Cardiac fibroblast (primary cell): ENCODE data around the gene MRC1.

Experiments
- DNase-seq, 2 donors: peaks; one replicate each; pipeline versions ENCODE4 v3.0.0 to v3.0.0-alpha.2; 2010; ENCODE audit warnings: low read depth in 2 of 2
- H3K4me3 ChIP-seq, 2 donors: replicated peaks in 1 of 2; 1 replicate in 1 of 2; 2 replicates in 1 of 2; pipeline ENCODE4 v1.5.1; 2011; ENCODE audit warnings: low read depth in 2 of 2, low read length in 2 of 2, mild to moderate bottlenecking in 2 of 2, moderate library complexity in 1 of 2
- TF ChIP-seq, protein P1 (sequence below): IDR thresholded peaks from one replicate; pipeline ENCODE4 v1.5.1; 2011; ENCODE audit warnings: low read depth, mild to moderate bottlenecking, low read length, inconsistent platforms

The MRC1 gene

DNA sequence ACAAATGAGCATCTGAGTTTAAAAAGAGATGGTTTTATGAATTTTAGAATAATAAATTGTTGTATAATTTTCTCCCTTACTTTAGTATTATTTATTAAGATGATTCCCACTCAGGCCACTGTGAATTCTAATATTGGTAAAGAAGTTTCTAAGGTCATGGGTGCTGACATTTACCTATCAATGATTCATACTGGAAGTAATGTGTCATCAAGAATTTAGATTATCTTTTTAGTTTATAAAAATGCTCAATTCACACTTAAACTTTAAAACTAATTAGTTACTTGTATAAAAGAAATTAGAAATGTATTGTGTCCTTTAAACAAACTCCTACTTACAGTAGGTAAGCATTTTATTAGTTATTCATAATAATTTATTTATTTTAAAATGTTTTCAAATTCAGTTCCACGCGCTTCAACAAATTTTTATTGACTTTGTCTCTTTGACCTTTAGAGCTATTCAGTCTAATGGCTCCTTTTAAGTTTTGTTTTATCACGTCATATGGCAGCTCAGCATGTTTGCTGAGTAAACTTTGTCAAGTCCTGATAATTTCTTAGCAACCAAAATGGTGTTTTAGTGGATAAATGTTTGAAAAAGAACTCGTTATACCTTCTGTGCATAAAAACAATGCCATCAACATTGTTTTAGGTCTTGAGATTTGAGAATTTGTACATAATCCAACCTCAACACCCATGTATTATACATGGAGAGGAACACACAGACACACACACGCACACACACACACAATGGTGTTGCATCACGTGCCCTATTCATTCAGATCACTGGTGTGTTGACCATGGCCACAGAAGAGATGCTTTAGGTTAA is 15.1 kb upstream of the MRC1 start:
- TF ChIP-seq, protein P1, sequence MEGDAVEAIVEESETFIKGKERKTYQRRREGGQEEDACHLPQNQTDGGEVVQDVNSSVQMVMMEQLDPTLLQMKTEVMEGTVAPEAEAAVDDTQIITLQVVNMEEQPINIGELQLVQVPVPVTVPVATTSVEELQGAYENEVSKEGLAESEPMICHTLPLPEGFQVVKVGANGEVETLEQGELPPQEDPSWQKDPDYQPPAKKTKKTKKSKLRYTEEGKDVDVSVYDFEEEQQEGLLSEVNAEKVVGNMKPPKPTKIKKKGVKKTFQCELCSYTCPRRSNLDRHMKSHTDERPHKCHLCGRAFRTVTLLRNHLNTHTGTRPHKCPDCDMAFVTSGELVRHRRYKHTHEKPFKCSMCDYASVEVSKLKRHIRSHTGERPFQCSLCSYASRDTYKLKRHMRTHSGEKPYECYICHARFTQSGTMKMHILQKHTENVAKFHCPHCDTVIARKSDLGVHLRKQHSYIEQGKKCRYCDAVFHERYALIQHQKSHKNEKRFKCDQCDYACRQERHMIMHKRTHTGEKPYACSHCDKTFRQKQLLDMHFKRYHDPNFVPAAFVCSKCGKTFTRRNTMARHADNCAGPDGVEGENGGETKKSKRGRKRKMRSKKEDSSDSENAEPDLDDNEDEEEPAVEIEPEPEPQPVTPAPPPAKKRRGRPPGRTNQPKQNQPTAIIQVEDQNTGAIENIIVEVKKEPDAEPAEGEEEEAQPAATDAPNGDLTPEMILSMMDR = no peak
- no peak overlapping the region for H3K4me3 ChIP-seq
- no peak for DNase-seq

DNA sequence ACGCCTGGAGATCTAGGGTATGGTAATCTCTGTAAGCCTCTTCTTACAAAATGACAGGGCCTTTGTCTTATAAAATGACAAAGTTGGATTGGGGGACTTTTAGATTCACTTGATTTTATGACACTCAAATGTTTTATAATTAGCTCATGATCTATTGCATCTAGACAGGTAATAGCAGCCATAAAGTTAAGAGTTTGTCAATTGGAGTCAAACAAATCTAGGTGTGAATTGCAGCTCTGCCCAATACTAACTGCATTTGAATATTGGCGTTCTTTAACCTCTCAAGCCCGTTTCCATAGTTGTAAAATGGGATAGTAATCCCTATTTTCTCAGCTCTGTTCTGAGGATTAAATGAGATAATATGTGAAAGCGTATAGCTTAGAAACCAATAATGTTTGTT is 14.1 kb upstream of the MRC1 start:
- TF ChIP-seq, protein P1 = no peak
- H3K4me3 ChIP-seq = no peak overlapping the region
- DNase-seq = no peak

DNA sequence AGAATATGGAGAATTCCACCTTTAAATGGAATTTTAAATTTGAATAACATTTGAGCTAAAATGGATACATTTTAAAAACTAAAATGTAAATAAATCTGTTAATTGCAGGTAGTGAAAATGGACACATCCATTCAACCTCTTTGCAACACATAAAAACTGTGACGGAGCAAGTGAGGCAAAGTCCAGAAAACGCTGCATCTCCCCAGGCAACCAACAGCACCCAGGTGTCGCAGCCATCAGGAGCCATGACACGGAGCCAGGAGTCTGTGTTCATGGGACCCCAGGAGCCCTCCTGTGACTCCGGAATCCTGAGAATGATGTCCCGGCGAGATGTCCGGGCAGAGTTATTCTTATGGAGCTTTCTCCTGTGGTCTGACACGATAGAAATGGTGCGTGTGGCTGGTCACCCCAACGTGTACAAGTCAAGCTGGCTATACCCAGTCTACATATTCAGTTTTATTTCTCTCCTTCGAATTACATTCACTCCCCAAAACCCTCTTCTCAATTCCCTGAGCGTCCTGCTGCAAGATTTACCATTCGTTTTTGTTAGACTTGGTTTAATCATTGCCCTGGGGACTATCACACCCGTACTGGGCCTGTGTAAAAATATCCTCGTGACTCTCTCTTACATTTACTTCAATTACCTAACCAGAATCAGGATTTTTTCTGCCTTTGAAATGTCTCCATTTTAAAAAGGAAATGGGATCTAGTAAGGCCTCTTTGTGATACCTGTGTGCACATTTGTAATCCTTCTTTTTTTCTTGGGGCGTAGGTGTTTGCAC is 13.1 kb upstream of the MRC1 start:
- H3K4me3 ChIP-seq = no peak overlapping the region
- TF ChIP-seq, protein P1 = no peak
- DNase-seq = peak in 1 of 2 donors; percentile 12

DNA sequence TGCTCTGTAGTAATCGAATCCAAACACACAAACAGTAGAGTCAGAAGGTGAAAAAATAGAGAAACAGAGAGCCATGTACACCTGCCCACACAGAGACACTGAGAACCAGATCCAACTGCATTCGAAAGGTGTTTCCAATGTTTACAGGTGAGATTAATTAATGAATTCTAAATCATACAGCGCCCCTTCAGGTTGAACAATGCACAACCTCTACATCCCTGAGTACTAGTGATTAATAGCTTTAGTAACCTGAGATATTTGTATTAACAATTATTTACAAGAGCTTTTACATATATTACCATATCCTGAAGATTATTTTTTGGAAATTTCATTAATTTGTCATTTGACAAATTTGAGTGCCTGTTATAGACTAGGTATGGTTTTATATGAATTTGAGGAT is 7.6 kb upstream of the MRC1 start:
- no peak overlapping the region for H3K4me3 ChIP-seq
- TF ChIP-seq, protein P1 = no peak
- DNase-seq = no peak

GRCh38 chr10:17802350-17802749 is 6.8 kb upstream of the MRC1 start:
- TF ChIP-seq, protein P1 = no peak

DNA sequence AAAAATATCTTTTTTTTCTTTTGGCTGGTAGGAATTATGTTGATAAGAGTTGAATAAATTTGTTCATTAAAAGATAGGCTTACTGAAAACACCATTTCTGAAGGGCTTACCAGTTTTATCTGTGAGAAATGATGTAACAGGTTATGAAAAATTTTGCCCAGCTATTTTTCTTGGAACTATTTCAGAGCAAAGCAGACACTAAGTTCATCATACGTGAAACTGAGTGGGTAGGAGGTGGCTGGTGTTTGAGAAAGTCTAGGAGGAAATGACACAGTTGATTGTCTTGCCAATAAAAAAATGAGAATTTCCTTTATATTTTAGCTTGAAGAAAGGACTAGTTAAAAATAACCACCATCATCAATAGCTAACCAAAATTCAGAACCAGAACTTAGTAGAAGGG is 6.2 kb upstream of the MRC1 start:
- peak; percentile 62 to 79 for DNase-seq
- H3K4me3 ChIP-seq = no peak overlapping the region
- TF ChIP-seq, protein P1 = no peak

More at GRCh38 chr10:17802350-17802749, 6.8 kb upstream of the MRC1 start:
- DNase-seq = no peak
- no peak overlapping the region for H3K4me3 ChIP-seq
